GM18519 (cell line): ENCODE results near the gene DDI1.
A peak's percentile ranks its signal among the peaks of the same experiment; 100 is the strongest.

Source experiments
- ATAC-seq: cut with Tn5 transposase; IDR thresholded peaks from one replicate; pipeline ENCODE4 v1.9.1; 2021; ENCODE audit warnings: mild to moderate bottlenecking, moderate library complexity; ENCODE audit not compliant: unreplicated experiment, low FRiP score

Gene DDI1

DNA sequence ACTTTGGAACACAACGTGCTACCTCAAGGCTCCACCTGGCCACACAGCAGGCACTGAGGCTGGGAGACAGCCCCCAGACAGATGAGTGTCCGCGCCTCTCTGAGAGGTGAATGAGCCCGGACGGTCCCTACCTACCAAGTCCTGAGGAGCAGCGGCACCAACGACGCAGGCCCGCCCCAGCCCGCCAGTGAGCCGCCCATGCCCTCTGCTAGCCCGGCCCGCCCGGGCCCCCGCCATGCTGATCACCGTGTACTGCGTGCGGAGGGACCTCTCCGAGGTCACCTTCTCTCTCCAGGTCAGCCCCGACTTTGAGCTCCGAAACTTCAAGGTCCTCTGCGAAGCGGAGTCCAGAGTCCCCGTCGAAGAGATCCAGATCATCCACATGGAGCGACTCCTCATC lies at the start of gene DDI1:
Gene DDI1 (plus strand): TSS at position 53 of the 400 bp plus-strand sequence. CDS start 183 bp downstream, at position 236.
- ATAC-seq, result no peak

GRCh38 chr11:103987629-103988594 lies 48.5 kb upstream of the DDI1 start:
- no peak for ATAC-seq

- ATAC-seq, result no peak
Measured at GRCh38 chr11:103988595-103988969, 47.9 kb upstream of the DDI1 start.

GRCh38 chr11:103993507-103993906 lies 42.9 kb upstream of the DDI1 start:
- no peak for ATAC-seq

- no peak for ATAC-seq
Measured at GRCh38 chr11:103994094-103994493, 42.3 kb upstream of the DDI1 start.

GRCh38 chr11:103994518-103994917 lies 41.9 kb upstream of the DDI1 start:
- ATAC-seq, result no peak

DNA sequence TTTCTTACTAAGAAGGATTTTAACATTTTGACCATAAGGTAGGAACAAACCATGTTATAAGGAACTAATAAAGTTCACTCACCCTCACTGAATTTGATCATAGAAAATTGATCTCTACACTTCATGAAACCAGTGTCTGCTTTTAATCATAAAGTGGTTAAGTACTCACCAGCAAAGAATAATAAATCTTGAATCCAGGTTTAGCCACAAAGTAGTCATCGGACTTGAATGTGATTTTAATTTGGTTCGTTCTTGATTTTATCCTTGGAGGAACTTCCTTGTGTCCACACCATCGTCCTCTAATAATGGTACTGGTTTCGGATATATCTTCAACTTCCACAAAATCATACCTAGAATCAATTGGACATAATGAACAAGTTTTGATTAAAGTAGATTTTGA lies 40.5 kb upstream of the DDI1 start:
- ATAC-seq, result no peak

GRCh38 chr11:103997082-103997481 lies 39.4 kb upstream of the DDI1 start:
- ATAC-seq, result peak; percentile 60

- ATAC-seq, result no peak
Measured at GRCh38 chr11:103998826-103999508, 37.5 kb upstream of the DDI1 start.

GRCh38 chr11:104000798-104001197 lies 35.6 kb upstream of the DDI1 start:
- ATAC-seq, result no peak

GRCh38 chr11:104001561-104002056 lies 34.8 kb upstream of the DDI1 start:
- no peak for ATAC-seq

GRCh38 chr11:104003491-104003890 lies 32.9 kb upstream of the DDI1 start:
- ATAC-seq, result no peak

DNA sequence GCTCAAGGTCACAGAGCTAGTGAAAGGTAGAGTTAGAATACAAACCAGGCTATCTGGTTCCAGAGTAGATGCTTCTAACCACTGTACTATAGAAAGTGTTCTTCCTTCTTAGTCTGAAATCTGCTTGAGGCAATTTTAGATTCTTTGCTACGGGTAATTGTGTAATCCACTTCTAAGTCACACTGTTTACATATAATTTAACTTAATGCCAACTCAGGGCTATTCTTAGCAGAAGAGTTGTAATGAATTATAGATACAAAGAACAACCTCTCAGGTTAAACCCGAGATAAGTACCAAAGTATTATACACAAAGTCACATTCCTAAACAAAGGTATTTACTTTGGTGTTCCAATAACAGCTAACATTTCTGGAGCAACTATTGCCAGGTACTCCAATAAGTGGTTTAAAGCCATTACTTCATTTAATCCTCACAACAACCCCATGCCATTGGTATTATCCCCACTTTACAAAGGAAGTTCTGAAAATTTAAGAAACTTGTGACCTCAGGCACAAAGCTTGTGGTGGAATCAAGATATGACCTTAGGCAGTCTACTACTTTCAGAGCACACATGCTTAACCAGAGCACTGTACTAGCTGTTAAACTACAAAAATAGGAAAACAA lies 31.1 kb upstream of the DDI1 start:
- ATAC-seq, result no peak

DNA sequence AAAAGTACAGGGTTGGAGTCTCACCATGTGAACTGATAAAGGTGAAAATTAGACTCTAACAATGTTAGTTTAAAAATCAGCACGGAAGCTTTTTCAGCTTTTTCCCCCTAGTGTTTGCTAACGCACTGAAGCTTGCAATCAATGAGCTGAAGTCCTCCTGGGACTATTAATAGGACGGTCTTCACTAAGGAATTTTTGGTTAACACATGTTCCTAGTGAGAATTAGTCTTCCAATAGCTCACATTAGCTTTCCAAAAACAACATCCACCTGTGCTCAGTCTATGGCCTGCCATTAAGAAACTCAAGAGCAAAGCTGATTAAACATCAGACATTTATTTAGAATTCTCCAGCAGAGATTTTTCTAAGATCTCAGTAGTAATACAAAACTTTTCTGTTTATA lies 26.7 kb upstream of the DDI1 start:
- ATAC-seq, result no peak

- no peak for ATAC-seq
Measured at GRCh38 chr11:104011044-104011443, 25.4 kb upstream of the DDI1 start.

- ATAC-seq, result peak; percentile 80
Measured at GRCh38 chr11:104015649-104016415, 20.6 kb upstream of the DDI1 start.

- no peak for ATAC-seq
Measured at GRCh38 chr11:104024572-104024971, 11.9 kb upstream of the DDI1 start.

DNA sequence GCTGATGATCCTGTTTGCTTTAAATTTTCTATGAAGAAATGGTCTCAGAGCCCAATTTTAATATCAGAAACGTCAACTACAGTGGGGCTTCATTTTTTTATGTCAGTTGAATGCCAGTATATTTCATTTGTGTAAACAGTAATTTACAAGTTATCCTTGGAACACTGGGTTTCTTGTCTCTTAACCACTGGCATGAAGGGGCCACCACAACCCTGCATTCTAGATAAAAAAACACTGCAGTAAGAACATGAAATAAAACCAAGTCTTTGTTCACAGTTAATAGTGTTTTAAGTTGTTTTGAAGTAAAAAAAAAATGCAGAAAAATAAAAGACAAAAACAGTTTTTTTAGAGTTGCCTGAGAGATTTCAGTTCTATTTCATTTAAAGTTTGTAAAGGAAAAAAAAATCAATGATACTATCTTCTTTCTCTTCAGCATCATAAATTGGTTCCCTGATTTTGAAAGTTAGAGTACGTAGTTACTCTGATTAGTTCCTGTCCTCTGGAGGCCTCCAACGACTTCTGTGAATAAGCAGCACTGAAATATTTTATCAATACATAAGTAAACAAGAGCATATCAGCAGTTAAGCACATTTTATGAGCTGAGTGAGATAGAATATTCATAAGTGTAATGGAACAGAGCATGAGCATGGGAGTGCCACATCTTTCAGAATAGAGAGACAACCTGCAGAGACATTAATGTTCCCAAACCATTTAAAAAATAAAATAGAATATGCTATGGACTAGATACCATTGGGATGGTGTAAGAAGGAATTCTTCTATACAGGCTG lies 7.8 kb upstream of the DDI1 start:
- no peak for ATAC-seq

DNA sequence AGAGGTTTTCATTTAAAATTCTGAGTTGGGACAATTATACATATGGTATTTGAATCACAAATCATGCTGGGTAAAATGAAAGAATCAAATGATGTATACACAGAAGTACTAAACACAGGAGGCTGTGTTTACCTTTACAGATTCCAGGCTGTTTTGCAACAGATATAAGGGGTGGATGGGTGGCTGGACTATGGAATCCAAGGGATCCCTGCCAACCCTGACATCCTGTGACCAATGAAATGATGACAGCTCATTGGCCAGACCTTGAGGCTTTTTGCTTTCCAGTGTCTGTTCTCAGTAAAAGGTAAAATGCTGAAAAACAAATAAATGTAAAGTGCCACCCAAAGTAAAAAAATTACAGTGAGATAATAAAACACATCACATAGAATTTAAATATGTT lies 3.3 kb upstream of the DDI1 start:
- ATAC-seq, result no peak

DNA sequence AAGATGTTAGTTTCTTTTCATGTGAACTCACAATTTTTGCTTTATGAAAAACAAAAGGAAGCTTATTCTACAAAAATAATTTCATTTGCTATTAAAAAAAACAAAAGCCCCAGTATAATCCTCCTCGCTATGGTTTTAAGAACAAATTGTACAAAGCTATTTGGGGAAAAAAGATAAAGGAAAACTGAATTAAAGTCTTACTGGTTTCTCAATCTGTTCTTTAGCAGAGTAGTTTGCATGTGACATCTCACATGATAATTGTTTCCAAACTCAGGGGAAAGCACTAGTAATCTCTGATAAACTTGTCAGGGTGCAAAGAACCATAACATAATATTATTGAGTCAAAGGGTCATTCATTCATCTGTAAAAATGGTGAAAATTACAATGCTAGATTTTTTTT lies 2.9 kb upstream of the DDI1 start:
- no peak for ATAC-seq
